ENCODE data around the gene SUMO2. TPM values are rescaled to one million over a fixed set of nuclear protein-coding genes. Genes with fewer than 3 reads are reported as not detected.

The SUMO2 gene
- 311 to 373 TPM (median 352 TPM) in 5 replicates for total RNA-seq (2022; extraction: Qiagen RNA extraction)

DNA sequence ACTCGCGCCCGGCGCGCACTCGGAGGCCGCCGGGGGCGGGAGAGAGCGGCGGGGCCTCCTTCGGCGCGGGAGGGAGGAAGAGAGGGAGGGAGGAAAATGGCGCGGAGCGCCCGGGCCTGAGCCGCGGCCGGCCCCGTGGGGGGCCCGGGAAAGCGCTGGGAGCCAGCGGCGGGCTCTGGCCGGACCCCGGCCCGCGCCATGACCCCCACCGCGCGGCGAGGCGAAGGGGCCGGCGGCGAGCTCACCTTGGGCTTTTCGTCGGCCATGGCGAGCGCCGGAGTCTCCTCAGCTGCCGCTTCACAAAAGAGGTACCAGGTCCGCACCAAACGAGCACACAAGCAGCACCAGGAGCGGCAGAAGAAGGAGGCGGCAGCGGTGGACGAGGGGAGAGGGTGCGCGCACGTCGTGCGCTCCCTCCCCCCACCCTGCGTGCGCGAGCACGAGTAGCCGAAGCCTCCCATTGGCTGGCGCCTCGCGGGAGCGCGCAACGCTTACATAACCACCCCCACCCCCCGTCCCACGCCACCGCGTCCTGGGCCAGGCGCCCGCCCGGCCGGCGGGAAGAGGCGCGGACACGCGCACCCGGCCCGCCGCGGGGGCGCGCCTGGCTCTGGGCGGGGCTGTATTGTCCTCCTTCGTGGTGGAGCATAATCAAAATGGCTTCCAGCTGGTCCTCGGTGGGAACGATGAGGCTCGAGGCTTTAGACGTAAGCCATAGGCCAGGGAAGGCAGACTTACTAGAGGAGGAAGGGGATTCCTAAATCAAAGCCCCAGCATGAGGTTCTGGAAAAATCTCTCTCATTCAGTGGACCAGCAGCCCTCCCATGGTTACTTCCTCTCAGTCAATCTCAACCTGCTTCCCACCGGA lies at the start of gene SUMO2:
SUMO2 (minus strand) TSS at position 391 of the 868 bp plus-strand sequence; CDS start at position 266, 125 bp downstream.

DNA sequence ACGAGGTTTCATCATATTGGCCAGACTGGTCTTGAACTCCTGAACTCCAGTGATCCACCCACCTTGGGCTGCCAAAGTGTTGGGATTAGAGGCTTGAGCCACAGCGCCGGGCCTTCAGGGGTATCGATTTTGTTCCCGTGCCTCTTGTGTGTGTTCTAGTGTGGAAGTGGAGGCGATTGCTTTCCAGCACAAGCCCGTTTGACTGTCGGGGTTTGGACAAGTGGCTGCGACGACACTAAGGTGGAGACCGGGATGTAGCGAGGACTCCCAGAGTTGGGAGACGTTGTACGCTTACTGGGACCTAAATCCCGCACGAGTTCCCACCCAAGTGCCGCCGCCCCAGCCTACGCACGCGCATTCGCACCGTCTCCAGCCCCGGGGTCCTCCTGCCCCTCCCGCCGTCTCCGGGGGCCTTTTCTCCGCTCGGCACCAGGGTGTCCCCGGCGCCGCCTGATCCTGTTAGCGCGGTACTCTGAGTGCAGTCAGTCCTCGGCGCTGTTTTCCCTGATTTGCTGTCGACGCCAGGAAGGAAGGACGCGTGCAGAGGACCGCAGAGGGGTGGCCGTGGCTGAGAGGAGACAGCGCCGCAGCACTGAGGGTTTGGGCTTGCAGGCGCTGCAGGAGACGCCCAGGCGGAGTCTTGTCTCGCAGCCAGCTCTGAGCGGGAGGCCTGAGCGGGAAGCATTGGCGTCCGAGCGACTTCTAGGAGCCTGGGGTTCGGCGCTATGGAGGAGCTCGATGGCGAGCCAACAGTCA lies 22.5 kb upstream of the SUMO2 start, which contains the start of gene NUP85:
NUP85 (plus strand) TSS at position 643 of the 756 bp plus-strand sequence; CDS start at position 726, 83 bp downstream.

DNA sequence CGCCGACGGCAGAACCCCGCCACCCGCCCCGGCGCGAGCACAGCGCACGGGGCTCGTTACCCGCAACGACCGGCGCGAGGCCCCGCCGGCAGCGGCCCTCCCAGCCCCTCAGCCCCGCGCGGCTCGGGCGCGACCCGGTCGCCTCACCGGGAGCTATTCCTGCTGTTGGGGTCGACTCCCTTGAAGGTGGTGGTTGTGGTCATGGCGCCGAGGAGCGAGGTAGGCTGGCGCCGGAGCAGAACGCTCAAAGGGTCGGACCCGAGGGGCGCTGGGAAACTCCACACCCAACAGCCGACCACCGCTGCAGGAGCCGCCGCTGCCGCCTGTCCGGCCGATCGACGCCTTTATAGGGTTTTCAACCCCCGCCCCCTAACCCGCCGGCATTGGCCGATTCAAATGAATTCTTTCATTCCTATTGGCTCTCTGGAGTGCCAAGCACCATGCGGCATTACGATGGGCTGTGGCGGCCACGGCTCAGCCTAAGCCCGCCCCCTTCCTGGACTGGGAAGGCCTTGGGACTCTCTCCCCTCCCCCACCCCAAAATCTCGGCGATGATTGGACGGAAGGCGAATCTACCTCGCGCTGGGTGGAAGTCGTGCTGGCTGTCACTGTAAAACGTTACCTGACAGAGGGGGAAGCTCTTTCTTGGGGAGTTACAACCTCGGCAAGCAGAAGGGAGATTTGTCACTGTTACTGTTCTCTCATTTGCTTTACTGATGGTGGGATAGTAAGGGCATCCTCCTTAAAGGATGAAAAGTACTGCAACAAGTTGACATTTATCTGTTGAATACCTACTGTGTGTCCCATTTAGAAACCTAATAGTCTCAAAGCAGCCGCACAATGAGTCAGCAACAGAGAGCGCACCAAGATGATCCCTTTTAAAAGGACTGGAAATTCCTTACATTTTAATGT lies 28.3 kb downstream of the SUMO2 start, which contains the start of gene JPT1:
JPT1 (minus strand) TSS at position 318 of the 912 bp plus-strand sequence; CDS start at position 203, 115 bp downstream.

DNA sequence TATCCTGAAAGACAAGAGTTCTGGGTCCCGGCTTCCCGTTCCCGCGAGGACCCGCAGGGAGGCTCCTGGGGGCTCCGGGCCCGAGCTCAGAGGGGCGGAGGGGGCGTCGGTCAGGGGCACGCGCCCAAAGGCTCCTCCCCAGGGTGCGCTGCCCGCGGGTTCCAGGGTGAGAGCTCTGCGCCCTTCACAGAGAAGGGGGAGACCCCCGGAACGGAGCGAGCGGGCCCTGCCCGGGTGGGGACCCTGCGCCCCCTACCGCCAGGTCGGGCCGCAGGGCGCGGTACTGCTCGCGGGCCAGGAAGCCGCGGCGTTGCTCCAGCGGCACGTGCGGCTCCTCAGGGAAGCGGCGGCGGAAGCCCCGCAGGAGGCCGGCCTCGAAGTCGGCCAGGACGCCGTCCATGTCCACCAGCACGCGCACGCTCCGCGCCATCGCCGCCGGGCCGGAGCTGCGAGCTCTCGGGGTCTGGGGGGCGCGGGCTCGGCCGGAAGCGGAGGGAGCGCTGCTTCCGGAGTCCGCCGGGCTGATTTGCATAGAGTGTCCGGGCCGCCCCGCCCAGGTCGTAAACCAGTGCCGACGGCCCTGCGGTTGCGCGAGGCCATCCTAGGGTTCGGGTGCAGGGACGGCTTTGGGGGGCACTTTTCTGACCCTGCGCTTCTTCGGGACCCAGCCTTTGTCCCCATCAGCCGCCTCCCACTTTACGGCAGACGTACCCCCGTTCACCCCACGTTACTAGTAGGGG lies 51.3 kb downstream of the SUMO2 start, which contains the start of gene NT5C:
NT5C (minus strand) TSS at position 465 of the 740 bp plus-strand sequence; CDS start at position 430, 35 bp downstream.

Other genes starting within 250 kb of the SUMO2 start
- gene OTOP3, start 247.1 kb downstream of the SUMO2 start, total RNA-seq (2022; extraction: Qiagen RNA extraction) = not detected in 5 replicates
- gene HID1, start 210.2 kb downstream of the SUMO2 start, total RNA-seq (2022; extraction: Qiagen RNA extraction) = 13.2 to 20.3 TPM (median 19.5 TPM) in 5 replicates
- 72.0 to 93.7 TPM (median 89.5 TPM) in 5 replicates for gene CDR2L, start 195.3 kb downstream of the SUMO2 start, total RNA-seq (2022; extraction: Qiagen RNA extraction)
- gene MRPL58, start 170.3 kb downstream of the SUMO2 start, total RNA-seq (2022; extraction: Qiagen RNA extraction) = 69.5 to 86.3 TPM (median 76.3 TPM) in 5 replicates
- gene ATP5PD, start 136.0 kb downstream of the SUMO2 start, total RNA-seq (2022; extraction: Qiagen RNA extraction) = 481 to 554 TPM (median 491 TPM) in 5 replicates
- 30.4 to 32.3 TPM (median 30.9 TPM) in 5 replicates for gene KCTD2, start 135.7 kb downstream of the SUMO2 start, total RNA-seq (2022; extraction: Qiagen RNA extraction)
- gene SLC16A5, start 95.0 kb downstream of the SUMO2 start, total RNA-seq (2022; extraction: Qiagen RNA extraction) = 23.0 to 32.9 TPM (median 30.2 TPM) in 5 replicates
- gene ARMC7, start 73.0 kb downstream of the SUMO2 start, total RNA-seq (2022; extraction: Qiagen RNA extraction) = 16.2 to 20.4 TPM (median 17.2 TPM) in 5 replicates
- gene NT5C, start 51.2 kb downstream of the SUMO2 start, total RNA-seq (2022; extraction: Qiagen RNA extraction) = 80.5 to 130 TPM (median 129 TPM) in 5 replicates
- gene JPT1, start 28.4 kb downstream of the SUMO2 start, total RNA-seq (2022; extraction: Qiagen RNA extraction) = 717 to 784 TPM (median 726 TPM) in 5 replicates
- 90.5 to 105 TPM (median 96.6 TPM) in 5 replicates for gene NUP85, start 22.7 kb upstream of the SUMO2 start, total RNA-seq (2022; extraction: Qiagen RNA extraction)
- 24.1 to 29.9 TPM (median 26.3 TPM) in 5 replicates for gene GGA3, start 78.6 kb upstream of the SUMO2 start, total RNA-seq (2022; extraction: Qiagen RNA extraction)
- 155 to 180 TPM (median 169 TPM) in 5 replicates for gene MRPS7, start 78.9 kb upstream of the SUMO2 start, total RNA-seq (2022; extraction: Qiagen RNA extraction)
- gene MIF4GD, start 88.3 kb upstream of the SUMO2 start, total RNA-seq (2022; extraction: Qiagen RNA extraction) = 35.3 to 40.6 TPM (median 38.8 TPM) in 5 replicates
- gene SLC25A19, start 106.5 kb upstream of the SUMO2 start, total RNA-seq (2022; extraction: Qiagen RNA extraction) = 15.5 to 19.3 TPM (median 17.8 TPM) in 5 replicates
- gene GRB2, start 222.7 kb upstream of the SUMO2 start, total RNA-seq (2022; extraction: Qiagen RNA extraction) = 88.0 to 94.9 TPM (median 92.0 TPM) in 5 replicates

All from A549 treated with AZD2906 at 1 μM for 4 hours (cell line).